ENCODE measurements around the gene PSMD13. TPM values are rescaled to one million over a fixed set of nuclear protein-coding genes. Genes with fewer than 3 reads are reported as not detected.

Gene PSMD13
- total RNA-seq, 1 donor from 2014 or later: 94.1 TPM

DNA sequence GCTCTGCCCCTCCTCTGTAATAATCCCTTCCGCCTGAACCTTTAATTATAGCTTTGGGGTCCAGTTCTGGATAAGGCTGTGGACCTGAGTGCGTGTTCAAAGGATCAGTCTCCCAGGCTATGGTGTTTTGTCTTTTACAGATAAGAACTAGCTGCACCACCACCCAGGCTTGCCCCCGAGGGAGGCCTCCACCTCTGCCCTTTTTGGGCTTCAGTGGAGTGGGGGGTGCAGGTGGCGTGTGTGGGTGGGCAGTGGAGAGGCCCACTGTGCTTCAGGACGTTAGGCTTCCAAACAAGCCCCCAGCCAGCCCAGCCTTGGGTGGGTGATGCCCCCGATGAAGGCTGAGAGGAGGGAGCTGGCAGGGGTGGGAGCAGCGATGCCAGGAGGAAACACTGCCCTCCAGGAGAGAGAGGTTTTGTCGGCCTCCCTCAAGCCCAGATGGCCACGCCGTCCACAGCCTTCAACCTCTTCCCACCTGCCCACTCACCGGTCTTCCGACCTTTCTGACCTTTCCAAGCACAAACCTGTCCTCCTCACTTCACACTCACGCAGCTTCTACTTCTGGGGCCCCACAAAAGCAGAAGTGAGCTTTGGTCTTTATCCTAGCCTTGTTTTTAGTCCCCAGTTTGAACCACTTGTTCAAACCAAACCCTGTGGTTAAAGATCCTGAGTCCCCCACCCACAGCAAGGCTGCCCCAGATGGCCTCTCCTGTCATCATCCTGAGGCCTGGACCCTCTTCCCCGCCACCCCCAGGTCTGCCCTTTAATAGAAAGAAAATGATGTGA lies 20.4 kb downstream of the PSMD13 start:
- Histone ChIP-seq H3K36me3 (peaks cover 19% of the 10 kb centered on the region), H3K4me3 (no peak overlapping the region), H3K4me1 (no peaks in the 10 kb centered on the region), H3K27ac (replicated peaks) (no peak overlapping the region), H3K9me3 (replicated peaks) (peaks cover 8% of the 10 kb centered on the region), H3K27me3 (ENCODE audit: low read depth) (peaks cover 11% of the 10 kb centered on the region)
- no peak for DNase-seq
- TF ChIP-seq, protein P1, sequence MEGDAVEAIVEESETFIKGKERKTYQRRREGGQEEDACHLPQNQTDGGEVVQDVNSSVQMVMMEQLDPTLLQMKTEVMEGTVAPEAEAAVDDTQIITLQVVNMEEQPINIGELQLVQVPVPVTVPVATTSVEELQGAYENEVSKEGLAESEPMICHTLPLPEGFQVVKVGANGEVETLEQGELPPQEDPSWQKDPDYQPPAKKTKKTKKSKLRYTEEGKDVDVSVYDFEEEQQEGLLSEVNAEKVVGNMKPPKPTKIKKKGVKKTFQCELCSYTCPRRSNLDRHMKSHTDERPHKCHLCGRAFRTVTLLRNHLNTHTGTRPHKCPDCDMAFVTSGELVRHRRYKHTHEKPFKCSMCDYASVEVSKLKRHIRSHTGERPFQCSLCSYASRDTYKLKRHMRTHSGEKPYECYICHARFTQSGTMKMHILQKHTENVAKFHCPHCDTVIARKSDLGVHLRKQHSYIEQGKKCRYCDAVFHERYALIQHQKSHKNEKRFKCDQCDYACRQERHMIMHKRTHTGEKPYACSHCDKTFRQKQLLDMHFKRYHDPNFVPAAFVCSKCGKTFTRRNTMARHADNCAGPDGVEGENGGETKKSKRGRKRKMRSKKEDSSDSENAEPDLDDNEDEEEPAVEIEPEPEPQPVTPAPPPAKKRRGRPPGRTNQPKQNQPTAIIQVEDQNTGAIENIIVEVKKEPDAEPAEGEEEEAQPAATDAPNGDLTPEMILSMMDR (IDR thresholded peaks at IDR 0.05; ENCODE audit: borderline replicate concordance): no peak
- intact Hi-C loops (cut with micrococcal nuclease): no loop called here

DNA sequence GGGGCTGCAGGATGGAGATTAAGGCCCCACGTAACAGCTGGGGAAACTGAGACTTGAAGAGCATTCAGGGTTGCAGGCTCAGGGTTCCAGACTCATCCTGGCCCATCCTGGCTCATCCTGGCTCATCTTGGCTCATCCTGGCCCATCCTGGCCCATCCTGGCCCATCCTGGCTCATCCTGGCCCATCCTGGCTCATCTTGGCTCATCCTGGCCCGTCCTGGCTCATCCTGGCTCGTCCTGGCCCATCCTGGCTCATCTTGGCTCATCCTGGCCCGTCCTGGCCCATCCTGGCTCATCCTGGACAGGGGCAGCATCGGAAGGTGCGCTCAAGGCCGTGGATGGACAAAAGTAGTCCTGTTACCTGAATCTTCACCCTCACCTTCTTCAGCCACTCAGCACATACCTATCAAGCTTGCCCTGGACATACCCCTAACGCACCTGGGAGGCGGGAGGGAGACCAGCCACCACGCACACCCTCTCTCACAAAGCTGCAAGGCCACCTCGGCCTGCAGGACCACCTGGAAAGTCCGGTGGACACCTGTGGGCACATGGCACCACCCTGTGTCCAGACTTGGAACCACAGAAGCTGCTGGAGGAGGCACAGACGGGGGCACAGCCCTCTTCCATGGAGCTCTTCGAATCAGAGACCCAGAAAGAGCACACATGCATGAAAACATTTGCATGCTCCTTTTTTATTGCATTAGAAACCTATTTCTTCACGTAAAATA lies 21.2 kb downstream of the PSMD13 start:
- Histone ChIP-seq H3K4me1 (no peaks in the 10 kb centered on the region), H3K9me3 (replicated peaks) (peaks cover 8% of the 10 kb centered on the region), H3K4me3 (no peak overlapping the region), H3K36me3 (peaks cover 11% of the 10 kb centered on the region), H3K27ac (replicated peaks) (no peak overlapping the region), H3K27me3 (ENCODE audit: low read depth) (peaks cover 11% of the 10 kb centered on the region)
- intact Hi-C loops (cut with micrococcal nuclease): no loop called here
- DNase-seq: no peak
- TF ChIP-seq, protein P1 (IDR thresholded peaks at IDR 0.05; ENCODE audit: borderline replicate concordance): peak; percentile 39

DNA sequence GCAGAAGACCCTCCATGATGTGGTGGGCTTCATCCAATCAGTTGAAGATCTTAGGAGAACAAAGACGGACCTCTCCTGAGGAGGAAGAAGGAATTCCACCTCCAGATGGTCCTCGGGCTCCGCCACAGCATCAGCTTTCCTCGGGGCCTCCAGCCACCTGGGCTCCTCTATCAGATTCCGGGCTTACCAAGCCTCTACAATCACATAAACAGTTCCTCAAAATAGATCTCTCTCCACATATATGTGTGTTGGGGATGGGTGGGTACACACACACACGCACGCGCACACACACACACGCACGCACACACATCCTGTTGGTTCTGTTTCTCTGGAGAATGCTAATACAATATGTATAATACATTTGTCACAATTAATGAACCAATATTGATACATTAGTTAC lies 22.6 kb downstream of the PSMD13 start:
- intact Hi-C loops (cut with micrococcal nuclease): no loop called here
- no peak overlapping the region for H3K4me3 ChIP-seq
- TF ChIP-seq, protein P1 (IDR thresholded peaks at IDR 0.05; ENCODE audit: borderline replicate concordance): no peak
- no peaks in the 10 kb centered on the region for H3K4me1 ChIP-seq
- no peak for DNase-seq
- H3K36me3 ChIP-seq: no peaks in the 10 kb centered on the region
- H3K27ac ChIP-seq (replicated peaks): no peak overlapping the region
- H3K9me3 ChIP-seq (replicated peaks): peaks cover 8% of the 10 kb centered on the region
- H3K27me3 ChIP-seq (ENCODE audit: low read depth): peaks cover 11% of the 10 kb centered on the region

DNA sequence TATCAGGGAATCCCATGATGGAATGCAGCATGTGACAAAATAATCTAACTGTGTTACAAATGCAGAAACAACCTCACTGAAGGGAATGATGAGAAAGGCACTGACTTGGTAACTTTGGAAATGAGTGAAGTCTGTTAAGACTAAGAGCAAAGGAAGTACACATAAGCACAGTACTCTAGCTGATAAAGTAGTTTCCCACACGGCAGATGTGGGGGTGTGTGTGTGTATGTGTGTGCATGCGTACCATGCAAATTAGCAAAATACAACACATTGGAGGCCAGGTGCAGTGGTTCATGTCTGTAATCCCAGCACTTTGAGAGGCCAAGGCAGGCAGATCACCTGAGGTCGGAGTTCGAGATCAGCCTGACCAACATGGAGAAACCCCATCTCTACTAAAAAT lies 24.8 kb downstream of the PSMD13 start:
- intact Hi-C loops (cut with micrococcal nuclease): no loop called here
- no peak overlapping the region for H3K27ac ChIP-seq (replicated peaks)
- H3K27me3 ChIP-seq (ENCODE audit: low read depth): peaks cover 11% of the 10 kb centered on the region
- TF ChIP-seq, protein P1 (IDR thresholded peaks at IDR 0.05; ENCODE audit: borderline replicate concordance): no peak
- H3K9me3 ChIP-seq (replicated peaks): peaks cover 20% of the 10 kb centered on the region
- DNase-seq: no peak
- no peaks in the 10 kb centered on the region for H3K4me1 ChIP-seq
- no peaks in the 10 kb centered on the region for H3K36me3 ChIP-seq
- H3K4me3 ChIP-seq: no peak overlapping the region

DNA sequence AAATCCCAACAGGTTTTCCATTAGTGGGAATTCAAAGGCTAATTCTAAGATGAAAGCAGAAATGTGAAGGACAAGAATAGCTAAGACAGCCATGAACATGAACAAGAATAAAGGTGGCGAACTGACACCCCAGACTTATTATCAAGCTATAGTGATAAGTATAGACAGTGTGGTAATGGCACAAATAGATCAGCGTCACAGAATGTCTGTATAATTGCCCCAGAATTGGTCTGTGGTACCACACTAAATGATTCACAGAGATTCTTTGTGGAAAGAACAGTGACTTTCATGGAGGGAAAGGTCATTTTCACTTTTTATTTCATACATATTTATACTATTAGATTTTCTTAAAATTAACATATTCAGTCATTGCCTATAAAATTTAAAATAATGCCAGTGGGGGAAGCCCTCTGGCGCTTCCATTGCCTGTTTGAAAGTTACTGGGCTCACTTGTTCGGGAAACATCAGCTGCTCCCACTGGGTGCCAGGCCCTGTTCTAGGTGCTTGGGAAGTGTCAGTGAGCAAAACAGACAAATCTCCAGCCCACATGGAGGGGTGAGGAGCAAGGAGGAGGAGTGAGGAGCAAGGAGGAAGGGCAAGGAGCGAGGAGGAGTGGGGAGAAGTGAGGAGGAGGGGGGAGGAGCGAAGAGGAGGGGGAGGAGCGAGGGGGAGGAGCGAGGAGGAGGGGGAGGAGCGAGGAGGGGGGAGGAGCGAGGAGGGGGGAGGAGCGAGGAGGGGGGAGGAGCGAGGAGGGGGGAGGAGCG lies 30.1 kb downstream of the PSMD13 start:
- no peak for DNase-seq
- TF ChIP-seq, protein P1 (IDR thresholded peaks at IDR 0.05; ENCODE audit: borderline replicate concordance): no peak
- Histone ChIP-seq H3K9me3 (replicated peaks) (peaks cover 12% of the 10 kb centered on the region), H3K36me3 (no peaks in the 10 kb centered on the region), H3K27ac (replicated peaks) (no peak overlapping the region), H3K27me3 (ENCODE audit: low read depth) (peaks cover 39% of the 10 kb centered on the region), H3K4me1 (no peaks in the 10 kb centered on the region), H3K4me3 (no peak overlapping the region)
- intact Hi-C loops (cut with micrococcal nuclease): no loop called here

Data from left ventricle myocardium inferior (tissue), 1 donor.